GM19035 (cell line): ENCODE measurements around the gene CHCHD6.

Experiments used
- ATAC-seq: cut with Tn5 transposase; IDR thresholded peaks from one replicate; pipeline ENCODE4 v1.9.1; 2021; ENCODE audit not compliant: unreplicated experiment

Gene CHCHD6

DNA sequence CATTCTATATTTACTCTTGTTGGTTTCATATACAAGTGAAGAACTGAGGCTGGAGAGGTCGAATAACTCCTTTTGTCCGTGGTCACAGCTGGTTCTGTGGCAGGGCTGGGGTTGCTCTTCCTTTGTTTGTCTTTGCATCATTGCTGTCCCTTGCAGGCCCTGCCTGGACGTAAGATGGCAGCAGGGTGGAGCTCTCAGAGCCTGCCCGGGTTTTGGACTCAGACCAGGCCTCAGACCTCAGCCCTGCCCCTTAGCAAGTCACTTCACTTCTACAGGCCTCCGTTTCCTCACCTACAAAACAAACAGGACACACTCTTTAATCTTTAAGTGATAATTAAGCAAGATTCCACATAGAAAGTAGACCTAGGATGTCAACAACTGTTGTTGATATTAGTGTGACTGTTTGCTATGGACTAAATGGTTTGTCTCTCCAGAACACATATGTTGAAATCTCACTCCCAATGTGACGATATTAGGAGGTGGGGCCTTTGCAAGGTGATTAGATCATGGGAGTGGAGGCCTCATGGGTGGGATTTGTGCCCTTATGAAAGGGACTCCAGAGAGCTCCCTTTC lies 213.3 kb downstream of the CHCHD6 start:
- no peak for ATAC-seq

DNA sequence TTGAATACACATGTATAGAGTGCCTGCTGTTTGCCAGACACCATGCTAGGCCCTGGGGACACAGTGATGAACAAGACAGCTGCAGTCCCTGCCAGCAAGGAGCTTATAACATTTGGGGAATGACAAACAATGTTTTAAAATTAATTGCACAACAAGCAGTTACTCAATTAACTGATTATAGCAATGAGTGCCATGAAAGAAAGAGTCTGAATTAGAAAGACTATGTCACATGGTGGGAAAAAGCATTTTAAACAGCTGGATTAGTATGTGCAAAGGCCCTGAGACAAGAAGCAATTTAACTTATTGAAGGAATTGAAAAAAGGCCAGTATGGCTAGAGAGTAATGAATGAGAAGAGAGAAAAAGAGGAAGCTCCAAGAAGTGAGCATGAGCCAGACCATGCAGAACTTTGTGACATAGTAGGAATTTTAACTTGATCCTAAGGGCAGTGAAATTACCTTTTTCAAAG lies 214.3 kb downstream of the CHCHD6 start:
- no peak for ATAC-seq

DNA sequence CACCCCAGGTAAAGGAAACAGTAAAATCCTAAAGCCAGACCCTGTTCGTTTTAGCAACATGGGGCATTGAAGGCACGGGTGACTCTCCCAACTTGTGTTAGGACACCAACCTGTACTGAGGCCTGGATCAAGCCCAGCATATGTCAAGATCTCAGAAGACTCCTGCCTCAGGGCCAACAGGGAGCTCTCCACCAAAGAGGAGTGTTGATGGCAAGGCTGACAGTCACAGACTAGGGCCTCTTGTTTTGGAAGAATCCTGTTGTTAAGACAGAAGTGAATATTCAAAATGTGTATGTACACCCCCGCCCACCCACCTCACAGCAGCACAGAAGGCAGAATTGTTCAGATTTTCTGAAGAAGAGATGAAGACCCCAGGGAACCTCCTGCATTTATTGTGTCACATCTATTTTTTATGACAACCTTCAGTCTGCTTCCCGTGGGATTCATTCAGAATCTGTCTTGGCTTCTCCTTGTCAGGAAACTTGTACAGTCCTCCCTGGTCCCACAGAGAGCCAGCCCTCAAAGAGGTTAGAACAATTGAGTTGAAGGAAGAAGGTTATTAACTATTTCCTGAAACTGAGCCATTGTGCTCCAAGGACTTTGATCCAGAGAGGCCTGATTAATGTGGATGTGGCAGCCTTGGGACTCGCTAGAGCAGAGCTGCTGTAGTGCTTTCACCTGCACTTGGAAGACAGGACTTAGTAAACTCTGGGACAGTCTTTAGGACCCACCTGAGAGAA lies 217.2 kb downstream of the CHCHD6 start:
- no peak for ATAC-seq

DNA sequence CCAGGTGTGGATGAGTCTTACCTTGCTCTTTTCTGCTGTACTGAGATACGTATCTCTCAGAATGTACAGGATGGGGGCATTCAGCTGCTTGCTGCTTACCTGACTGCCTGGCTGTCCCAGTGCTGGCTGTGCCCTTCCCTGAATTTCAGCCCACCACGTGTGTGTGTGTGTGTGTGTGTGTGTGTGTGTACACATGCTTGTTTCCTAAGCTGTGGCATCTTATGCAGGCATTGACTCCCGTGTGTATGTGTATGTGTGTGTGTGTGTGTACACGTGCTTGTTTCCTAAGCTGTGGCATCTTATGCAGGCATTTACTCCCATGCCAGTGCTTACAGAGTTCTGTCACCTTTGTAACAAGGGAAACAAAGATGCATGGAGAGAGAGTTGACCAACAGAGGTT lies 218.4 kb downstream of the CHCHD6 start:
- ATAC-seq, result no peak

DNA sequence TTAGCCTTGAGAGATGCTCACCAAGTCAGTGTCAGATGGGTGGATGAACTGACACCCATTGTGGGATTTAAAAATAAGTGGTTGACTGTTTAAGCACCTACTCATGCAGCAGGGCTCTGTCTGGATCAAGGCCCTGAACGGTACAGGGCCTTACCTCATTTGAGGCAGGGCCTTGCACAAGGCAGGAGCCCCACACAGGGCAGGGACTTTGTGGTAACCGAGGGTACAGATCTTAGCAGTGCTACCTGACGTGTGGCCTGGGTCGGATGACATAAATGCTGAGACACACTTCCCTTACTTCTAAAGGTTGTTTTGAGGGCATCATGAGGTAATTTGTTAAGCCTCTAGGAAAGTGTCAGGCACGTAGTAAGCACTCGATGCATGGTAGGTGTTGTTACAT lies 219.4 kb downstream of the CHCHD6 start:
- ATAC-seq, result no peak

DNA sequence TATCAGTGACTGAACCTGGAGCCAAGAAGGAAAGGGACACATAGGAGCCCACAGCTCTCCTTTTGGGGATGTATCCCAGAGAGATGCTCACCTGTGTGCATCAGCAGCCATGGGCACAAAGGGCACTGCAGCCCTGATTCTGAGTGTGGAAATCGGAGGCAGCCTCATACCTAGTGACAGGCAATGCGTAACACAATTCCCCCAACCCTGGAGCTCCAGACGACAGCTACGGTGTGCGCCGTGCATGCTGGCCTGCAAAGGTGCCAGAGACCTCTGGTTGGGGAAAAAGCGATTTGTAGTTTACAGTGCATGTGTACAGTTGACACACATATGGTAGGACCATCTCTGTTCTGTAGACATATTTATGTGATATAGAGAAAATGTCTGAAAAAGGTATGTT lies 219.9 kb downstream of the CHCHD6 start:
- ATAC-seq, result no peak

DNA sequence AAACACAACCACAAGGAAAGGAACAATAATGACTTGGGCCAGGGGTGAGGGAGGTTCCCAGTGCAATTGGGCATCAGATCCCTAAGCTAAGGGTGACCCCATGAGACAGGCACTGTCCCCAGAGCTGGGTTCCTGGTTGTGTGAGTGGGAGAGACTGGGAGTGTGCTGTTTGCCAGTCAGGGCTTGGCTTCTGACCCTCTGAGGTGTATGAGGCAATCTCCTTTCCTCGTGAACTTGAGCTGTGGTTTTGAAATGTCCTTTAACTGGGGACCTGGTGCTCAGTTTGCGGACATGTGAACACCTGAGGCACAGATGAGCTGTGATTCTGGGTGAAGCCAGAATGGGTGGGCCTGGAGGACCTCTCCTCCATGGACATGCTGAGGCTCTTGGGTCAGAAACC lies 220.4 kb downstream of the CHCHD6 start:
- no peak for ATAC-seq

DNA sequence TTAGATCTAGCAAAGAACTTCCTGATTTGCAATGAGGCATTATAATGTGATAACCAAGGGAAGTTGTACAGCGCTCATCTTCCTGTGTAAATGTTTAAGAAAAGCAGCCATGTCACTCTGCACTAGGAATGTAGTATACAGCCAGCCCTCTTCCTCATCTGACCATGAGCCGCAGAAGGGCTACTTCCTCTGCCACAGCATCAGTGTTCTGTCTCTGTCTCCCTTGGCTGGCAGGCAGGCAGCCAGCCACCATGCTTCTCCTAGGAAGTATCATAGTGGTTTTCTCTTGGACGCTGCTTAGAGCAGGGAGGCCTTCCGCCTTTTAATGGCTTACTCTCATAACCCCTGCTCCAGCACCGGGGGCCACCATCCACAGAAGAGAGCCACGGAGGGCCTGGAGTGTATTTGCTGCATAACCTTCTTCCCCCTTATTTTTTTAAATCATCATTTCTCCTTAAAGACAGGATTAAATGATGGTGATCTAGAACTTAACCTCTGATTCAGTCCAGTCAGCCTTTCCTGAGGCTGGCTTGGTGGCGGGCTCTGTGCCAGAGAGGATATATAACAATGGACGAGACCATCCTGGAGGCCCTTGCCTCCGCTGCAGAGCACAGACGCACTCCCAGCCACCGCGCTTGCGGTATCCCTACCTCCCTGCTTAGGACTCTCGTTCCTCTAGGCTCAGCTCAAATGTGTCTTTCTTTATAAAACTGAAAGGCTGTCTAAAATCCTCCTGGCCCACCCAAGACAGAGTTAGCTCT lies 221.6 kb downstream of the CHCHD6 start:
- no peak for ATAC-seq

DNA sequence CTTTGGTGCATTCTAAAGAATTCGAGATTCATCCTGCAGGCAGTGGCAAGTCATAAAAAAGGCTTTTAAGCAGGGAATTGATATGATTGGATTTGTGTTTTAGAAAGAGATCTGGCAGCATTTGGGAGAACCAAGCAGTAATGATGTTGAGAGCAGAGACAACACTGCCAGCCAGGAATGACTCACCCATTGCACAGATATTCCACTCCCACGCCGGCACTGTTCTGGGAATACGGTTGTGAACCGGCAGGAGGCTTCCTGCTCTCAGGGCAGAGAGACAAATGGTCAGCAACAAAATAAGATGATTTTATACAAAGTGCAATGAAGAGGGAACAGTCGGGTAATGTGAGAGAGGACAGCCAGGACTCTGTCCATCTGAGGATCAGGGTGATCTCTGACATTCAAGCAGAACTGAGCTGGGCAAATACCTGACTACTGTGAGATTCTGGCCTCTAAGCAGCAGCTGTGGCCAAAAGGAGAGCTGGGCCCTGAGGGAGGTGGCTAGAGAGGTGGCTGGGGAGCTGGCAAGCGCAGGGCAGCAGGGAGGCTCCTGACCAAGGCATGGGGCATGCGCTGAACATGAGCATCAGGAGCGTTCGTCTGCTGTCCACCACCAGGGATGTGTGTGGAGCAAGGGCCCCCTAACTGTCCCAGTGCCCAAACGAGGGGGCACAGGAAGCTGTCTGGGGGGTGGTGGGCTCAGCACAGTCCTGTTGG lies 222.8 kb downstream of the CHCHD6 start:
- no peak for ATAC-seq

DNA sequence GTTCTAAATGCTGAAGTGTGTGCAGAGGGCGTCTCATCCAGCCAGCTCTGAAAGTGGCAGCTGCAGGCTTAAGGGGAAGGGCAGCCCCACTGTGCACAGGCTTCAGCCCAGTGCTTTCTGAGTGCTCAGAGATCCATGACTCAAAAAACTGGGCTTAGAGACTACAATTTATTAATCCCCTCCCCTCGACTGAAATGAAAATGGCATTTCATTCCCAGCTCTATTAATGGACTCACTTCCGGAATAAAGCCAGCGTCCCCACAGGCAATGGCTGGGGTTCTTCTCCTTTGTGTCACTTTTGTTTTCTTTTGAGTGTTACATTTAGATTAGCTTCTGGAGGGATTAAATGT lies 223.3 kb downstream of the CHCHD6 start:
- ATAC-seq, result no peak

DNA sequence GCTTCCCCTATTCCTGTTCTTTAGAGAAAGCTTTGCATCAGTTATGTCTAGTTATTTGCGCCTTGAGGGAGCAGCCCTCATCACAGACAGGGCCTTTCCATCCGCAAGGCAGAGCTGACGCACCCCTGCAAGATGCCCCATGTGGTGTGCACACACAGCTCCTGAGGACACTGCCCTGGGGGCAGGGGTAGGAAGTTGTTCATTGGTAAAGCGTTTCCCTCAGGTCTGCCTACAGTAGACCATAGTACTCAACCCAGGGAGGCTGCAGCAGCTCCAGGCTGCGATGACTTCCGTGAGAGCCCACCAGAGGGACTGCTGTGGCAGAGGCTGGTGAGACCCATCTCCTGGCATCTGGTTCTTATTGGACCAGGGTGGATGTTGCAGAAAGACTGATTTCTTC lies 223.8 kb downstream of the CHCHD6 start:
- no peak for ATAC-seq

DNA sequence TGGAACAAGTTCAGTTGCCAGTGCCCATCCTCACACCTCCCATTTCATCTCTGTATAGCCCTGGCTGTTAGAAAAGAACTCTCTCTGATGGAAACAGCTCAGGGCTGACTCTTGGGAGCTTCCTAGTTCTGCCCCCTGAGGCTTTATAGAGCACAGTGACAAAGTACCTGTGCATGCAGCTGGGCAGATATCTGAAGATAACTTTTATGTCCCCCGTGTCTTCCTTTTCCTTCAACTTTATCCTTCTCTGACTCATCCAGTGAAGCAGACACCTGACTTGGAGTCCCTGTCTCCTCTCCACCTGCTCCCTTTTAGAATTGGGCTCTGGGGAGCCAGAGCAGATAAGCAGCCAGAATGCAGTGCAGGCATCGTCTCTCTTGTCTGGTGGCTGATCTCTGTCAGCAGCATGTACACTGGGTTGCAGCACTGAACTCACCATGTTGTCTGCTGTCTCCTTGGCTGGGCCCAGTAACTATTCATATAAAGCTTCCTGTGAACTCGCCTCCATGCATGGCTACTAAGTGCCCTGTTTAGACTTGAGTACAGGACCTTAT lies 225.0 kb downstream of the CHCHD6 start:
- ATAC-seq, result no peak

DNA sequence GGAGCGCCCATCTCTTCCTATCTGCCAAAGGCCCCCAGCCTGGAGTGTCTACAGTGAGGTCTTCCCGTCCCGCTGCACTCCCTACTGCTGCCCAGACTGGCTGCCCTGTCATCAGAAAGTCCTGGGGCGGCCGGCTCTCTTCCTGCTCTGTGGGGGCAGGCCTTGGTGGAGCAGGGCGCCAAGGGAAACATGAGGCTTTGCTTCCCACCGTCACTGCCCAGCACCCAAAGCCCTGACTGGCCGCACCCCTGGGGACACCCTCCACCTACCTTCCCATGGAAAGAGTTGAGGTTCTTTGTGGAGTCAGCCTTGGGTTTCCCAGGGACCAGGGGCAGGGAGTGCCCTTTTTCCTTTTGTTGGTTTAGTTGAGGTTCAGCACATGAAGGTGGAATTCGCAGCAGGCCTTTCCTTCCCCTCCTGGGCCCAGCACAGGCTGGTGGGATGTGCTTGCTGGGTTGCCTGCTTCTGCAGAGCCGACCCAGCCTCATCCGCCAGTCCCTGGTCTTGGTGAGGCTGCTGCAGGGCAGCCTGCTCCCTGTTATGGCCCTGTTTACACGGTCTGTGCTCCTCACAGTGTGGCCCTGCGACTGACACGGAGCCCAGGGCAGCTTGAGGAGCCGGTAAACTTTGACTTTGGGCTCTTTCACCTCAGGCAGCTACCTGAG lies 227.0 kb downstream of the CHCHD6 start:
- ATAC-seq, result no peak

DNA sequence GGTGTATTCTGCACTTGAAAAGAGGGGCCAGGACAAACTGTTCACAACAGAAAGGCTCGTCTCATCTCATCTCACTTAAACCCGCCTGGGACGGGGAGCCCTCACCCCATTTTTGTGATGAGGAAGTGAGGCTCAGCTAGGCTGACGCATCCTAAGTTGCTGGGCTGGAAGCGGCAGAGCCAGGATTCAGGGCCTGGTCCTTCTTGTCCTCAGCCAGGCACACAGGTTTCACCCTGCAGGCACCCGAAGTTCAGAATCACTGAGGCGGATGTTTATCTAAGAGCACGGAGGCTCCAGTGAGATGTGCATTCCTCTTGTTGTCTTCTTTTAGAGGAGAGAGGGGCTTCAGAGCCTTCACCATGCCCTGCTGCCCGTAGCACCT lies 227.8 kb downstream of the CHCHD6 start:
- no peak for ATAC-seq

DNA sequence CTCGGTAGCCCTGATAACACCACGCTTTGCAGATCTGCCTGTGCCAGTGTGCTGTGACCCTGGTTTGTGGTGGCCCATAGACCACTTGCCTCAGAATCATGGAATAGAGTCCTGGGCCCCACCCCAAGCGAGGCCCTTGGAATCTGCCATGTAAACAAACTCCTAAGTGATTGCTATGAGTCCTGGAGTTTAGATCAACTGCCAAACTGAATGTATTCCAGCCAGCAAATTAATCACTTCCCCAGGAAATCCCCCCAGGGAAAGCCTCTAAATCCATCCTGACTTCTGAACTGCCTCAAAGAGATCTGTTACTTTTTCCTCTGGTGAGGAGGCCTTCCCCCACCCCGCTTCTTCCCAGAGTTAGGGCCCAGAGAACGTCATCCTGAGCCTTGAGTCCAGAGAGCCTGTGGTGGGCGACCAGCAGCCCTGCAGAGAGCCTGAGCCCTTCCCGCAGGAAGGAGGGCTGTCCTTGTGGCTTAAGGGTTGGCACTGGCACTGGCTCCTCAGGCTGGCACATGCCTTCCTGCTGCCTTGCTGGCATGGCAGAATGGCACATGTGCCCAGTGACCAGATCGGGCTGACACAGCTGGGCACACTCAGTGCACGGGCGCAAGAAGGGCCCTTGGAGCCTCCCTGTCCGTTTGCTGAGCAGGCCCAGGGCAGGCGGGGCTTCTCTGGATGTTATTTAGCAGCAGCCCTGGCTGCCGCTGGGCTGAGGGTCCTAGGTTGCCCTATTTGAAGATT lies 228.3 kb downstream of the CHCHD6 start:
- no peak for ATAC-seq

DNA sequence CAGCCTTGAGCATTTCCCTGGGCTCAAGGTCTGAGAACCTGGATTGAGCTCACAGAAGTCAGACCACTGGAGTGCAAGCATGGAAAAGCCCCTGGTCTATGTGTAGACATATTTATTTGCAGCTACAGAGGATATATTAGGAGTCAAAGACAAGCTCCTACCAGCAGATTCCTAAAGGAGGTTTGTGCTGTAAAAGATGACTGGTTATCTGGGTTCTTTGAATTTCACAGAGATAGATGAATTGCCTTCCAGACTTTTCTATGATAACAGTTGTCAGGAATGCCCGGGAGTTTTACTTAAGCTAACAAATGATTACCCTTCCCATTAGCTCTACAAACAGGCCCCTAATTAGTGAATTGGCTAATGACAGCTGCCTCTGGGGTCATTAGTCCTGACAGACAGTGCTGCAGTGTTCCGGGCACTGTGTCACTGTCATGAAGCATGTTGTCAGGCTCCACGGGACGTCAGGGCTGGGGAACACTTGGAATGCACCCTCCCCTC lies 230.0 kb downstream of the CHCHD6 start:
- no peak for ATAC-seq

DNA sequence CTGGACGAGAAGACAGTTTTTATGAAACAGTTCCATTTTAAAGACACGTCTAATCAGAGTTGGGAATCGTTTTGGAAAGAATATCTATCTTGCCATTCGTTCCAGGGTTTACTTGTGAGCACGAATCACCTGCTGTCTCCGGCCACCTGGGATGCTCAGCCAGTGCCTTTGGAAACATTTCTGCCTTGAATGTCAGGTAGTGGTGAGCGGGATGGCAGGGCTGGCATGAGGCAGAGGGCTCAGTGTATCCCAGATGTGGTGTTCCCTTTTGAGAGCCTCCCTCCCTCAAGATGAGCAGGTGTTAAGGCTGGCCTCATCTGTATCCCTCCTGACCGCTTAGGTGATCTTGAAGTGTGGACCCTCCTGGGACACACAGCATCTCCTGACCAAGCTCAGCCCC lies 231.0 kb downstream of the CHCHD6 start:
- ATAC-seq, result no peak

DNA sequence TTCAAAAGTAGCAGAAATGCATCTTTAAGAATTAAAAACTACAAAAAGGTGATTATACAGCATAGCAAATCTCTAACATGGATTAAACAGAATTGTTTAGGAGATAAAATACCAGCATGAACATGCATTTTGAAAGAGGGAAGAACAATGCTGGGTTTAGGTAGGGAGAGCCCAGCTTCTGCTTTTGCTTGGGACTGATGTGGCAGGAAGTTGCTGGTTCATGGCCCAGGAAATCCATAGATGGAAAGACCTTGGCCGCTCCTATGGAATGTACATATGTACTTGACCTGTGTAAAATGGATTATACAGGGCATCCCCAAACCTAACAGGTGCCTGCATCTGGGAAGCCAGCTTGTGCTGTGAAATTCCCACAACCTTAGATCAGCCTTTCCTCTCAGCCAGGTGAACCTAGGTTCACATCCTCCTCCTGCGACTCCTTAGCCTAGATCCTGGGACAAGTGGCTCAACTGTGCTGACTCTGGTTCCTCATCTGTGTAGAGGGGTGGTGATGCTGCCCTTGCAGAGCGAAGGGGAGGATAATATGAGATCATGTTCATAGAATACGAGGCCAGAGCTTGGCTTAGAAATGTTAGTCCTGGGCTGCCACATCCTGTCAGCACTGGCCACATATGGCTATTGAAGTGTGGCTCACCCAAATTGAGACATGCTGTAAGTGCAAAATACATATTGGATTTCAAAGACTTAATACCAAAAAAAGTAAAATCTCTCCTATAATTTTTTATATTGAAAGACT lies 231.9 kb downstream of the CHCHD6 start:
- no peak for ATAC-seq

DNA sequence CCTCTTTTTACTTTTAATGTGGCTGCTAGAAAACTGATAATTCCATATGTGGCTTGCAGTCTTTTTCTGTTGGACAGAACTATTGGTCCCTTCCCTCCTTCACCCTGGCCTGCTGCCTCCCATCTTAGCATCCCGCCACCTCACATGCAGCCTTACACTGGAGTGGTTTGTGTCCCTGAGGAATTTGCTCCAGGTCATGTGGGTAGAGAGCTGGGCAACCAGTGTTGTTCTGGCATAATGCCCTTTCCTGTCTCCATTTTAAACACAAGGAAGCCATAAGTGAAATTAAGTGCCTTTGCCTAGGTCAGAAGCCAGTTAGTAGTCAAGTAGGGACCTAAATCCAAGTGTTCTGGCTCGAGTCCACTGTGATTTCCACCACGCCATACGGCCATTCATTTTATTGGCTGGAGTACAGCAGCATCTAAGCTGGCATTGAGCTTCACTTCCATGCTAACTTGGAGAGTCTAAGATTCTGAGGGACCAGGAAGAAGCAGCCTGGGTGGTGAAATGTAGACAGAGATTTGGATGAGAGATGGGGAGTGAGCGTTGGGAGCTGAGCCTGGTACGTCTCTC lies 232.9 kb downstream of the CHCHD6 start:
- ATAC-seq, result no peak
